ENCODE data around the gene ZZZ3.

DNA sequence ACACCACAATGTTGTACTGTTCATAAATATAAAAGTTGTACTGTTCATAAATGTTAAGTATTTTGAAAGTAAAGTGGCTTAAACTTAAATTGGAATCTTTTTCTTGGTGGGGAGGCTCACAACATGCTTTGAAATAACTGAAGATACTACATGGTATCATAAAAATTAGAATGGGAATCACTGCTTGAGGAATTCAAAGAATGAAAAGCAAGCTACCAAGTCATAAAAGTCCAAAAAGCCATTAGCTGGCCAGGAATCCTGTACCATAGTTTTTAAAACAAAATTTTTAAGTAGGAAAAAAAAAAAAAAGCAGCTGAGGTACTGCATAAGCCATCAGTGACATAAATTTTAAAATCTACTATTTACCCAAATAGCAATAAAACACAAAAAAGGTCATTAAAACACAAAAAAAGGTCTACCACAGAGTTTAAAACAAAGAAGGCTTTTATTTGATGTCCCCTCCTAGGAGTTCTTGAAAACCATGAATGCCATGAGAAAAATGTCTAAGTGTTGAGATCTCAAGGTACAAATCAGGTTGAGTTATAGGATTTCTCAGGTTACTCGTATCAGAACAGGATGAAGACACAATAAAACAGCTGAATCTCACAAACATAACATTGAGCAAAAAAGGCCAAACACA, 8.6 kb downstream of the ZZZ3 start:
- TF ChIP-seq CTCF (IDR thresholded peaks at IDR 0.05) (no peak), POLR2A (IDR thresholded peaks at IDR 0.05) (no peak)
